ENCODE data around the gene ROBO3.

ROBO3 gene

DNA sequence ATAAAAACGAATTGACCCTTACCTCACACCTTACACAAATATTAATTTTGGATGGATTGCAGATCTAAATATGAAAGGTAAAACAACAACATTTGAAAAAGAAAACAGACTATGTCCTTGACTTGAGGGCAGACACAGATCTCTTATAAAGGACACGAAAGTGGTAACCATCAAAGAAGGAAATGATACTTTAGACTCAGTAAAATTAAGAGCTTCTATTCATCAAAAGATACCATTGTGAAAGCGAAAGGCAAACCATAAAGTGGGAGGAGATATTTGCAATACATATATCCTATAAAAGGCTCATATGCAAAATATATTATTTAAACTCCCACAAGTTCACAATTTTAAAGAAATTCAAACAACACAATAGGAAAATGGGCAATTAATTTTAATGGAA lies 65.6 kb downstream of the ROBO3 start:
- DNase-seq = no peak

All from RPMI8226 (cell line).